MM.1S (cell line): ENCODE data around the gene C17orf113.

Source experiments
- DNase-seq: peaks from one replicate; pipeline ENCODE4 v3.0.0-alpha.2; 2015
- H2AFZ ChIP-seq: fragments of 300-600 bp; sonication (generic); 2 replicates; pipeline ENCODE4 v1.6.0; 2016; ENCODE audit warnings: antibody characterized with exemption, low read length
- H3F3A ChIP-seq: fragments of 300-600 bp; sonication (generic); 2 replicates; pipeline ENCODE4 v1.6.1; 2016; ENCODE audit warnings: mild to moderate bottlenecking, antibody characterized with exemption, low read length, moderate library complexity, mixed read lengths; ENCODE audit not compliant: insufficient read depth
- H3K27ac ChIP-seq: fragments of 300-600 bp; sonication (generic); 2 replicates; pipeline ENCODE4 v1.5.1; 2016; ENCODE audit warnings: mild to moderate bottlenecking, low read length
- H3K27me3 ChIP-seq: fragments of 300-600 bp; sonication (generic); replicated peaks from 2 replicates; pipeline ENCODE4 v1.6.0; 2016; ENCODE audit warnings: low read length; ENCODE audit not compliant: insufficient read depth
- H3K36me3 ChIP-seq: fragments of 300-600 bp; sonication (generic); replicated peaks from 2 replicates; pipeline ENCODE4 v1.6.1; 2016; ENCODE audit warnings: mild to moderate bottlenecking, low read length, mixed read lengths; ENCODE audit not compliant: insufficient read depth
- H3K4me1 ChIP-seq: fragments of 300-600 bp; sonication (generic); 2 replicates; pipeline ENCODE4 v1.6.1; 2016; ENCODE audit warnings: low read length, mixed read lengths
- H3K4me2 ChIP-seq: fragments of 300-600 bp; sonication (generic); 2 replicates; pipeline ENCODE4 v1.6.0; 2016; ENCODE audit warnings: low read depth, low read length
- H3K4me3 ChIP-seq: fragments of 300-600 bp; sonication (generic); 2 replicates; pipeline ENCODE4 v1.5.1; 2016; ENCODE audit warnings: low read length, mixed read lengths
- H3K79me2 ChIP-seq: fragments of 300-600 bp; sonication (generic); 2 replicates; pipeline ENCODE4 v1.6.1; 2016; ENCODE audit warnings: mixed run types, low read length, mixed read lengths
- H3K9ac ChIP-seq: fragments of 300-600 bp; sonication (generic); 2 replicates; pipeline ENCODE4 v1.6.1; 2016; ENCODE audit warnings: low read length, mixed read lengths
- H3K9me2 ChIP-seq: fragments of 300-600 bp; sonication (generic); replicated peaks from 2 replicates; pipeline ENCODE4 v1.6.1; 2016; ENCODE audit warnings: mild to moderate bottlenecking, low read length, mixed read lengths; ENCODE audit not compliant: insufficient read depth
- H3K9me3 ChIP-seq: fragments of 300-600 bp; sonication (generic); replicated peaks from 2 replicates; pipeline ENCODE4 v1.6.1; 2016; ENCODE audit warnings: mild to moderate bottlenecking, low read length, mixed read lengths; ENCODE audit not compliant: insufficient read depth
- H4K20me1 ChIP-seq: fragments of 300-600 bp; sonication (generic); 2 replicates; pipeline ENCODE4 v1.6.1; 2016; ENCODE audit warnings: mild to moderate bottlenecking, low read length, moderate library complexity, mixed read lengths; ENCODE audit not compliant: insufficient read depth
- CTCF ChIP-seq: fragments of 300-600 bp; sonication (generic); IDR thresholded peaks from 2 replicates; pipeline ENCODE4 v1.5.1; 2016; ENCODE audit warnings: antibody characterized with exemption, low read length, mixed read lengths
- EZH2 ChIP-seq: fragments of 300-600 bp; sonication (generic); optimal IDR thresholded peaks from 2 replicates; pipeline ENCODE3; 2017; ENCODE audit warnings: low read depth, mild to moderate bottlenecking, antibody characterized with exemption, low read length, mixed read lengths
- EZH2phosphoT487 ChIP-seq: fragments of 300-600 bp; sonication (generic); IDR thresholded peaks from 2 replicates; pipeline ENCODE4 v1.6.1; 2018; ENCODE audit warnings: antibody characterized with exemption, low read length

The C17orf113 gene

GRCh38 chr17:42028791-42029127 lies 21.6 kb downstream of the C17orf113 start:
- TF ChIP-seq EZH2 = no peak
- no peak for TF ChIP-seq CTCF
- no peak for TF ChIP-seq EZH2phosphoT487
- Histone ChIP-seq H3F3A (peaks cover 15% of the 10 kb centered on the region), H3K9ac (no peak overlapping the region), H2AFZ (no peak overlapping the region), H3K4me3 (no peak overlapping the region), H3K36me3 (no peaks in the 10 kb centered on the region), H3K9me2 (no peaks in the 10 kb centered on the region), H3K27me3 (no peaks in the 10 kb centered on the region), H3K4me2 (no peak overlapping the region), H3K9me3 (no peaks in the 10 kb centered on the region), H3K79me2 (no peaks in the 10 kb centered on the region), H4K20me1 (no peaks in the 10 kb centered on the region), H3K27ac (no peak overlapping the region), H3K4me1 (peaks cover 21% of the 10 kb centered on the region)
- DNase-seq = no peak

GRCh38 chr17:42027961-42028790 lies 22.2 kb downstream of the C17orf113 start:
- no peak overlapping the region for H2AFZ ChIP-seq
- DNase-seq = no peak
- no peaks in the 10 kb centered on the region for H4K20me1 ChIP-seq
- no peak overlapping the region for H3K4me2 ChIP-seq
- peaks cover 15% of the 10 kb centered on the region for H3F3A ChIP-seq
- H3K36me3 ChIP-seq = no peaks in the 10 kb centered on the region
- H3K4me1 ChIP-seq = peaks cover 21% of the 10 kb centered on the region
- H3K27me3 ChIP-seq = no peaks in the 10 kb centered on the region
- H3K9me3 ChIP-seq = no peaks in the 10 kb centered on the region
- H3K9ac ChIP-seq = no peak overlapping the region
- no peaks in the 10 kb centered on the region for H3K79me2 ChIP-seq
- no peaks in the 10 kb centered on the region for H3K9me2 ChIP-seq
- TF ChIP-seq CTCF = peak; percentile 14; the same call in 1 of the 2 replicates
- no peak for TF ChIP-seq EZH2phosphoT487
- no peak overlapping the region for H3K27ac ChIP-seq
- H3K4me3 ChIP-seq = no peak overlapping the region

DNA sequence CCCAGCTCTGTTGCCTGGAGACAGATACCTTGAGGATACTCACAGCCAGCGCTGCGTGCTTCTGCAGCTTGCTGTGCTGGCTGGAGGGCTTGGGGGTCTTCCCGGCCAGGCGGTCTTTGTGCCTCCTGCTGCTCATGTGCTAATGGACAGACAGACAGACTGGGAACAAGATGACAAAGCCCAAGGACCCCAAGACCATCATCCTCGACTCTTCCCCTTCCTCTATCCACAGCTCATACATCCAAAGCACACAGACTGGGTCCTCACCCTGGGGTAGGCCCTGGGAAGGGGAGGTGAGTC lies 22.9 kb downstream of the C17orf113 start:
- H3K79me2 ChIP-seq = 0 out of 2 replicates have a peak, but pooled peaks cover 2% of the 10 kb centered on the region
- H3F3A ChIP-seq = peaks cover 15% of the 10 kb centered on the region
- no peak overlapping the region for H2AFZ ChIP-seq
- H3K27me3 ChIP-seq = no peaks in the 10 kb centered on the region
- H3K9ac ChIP-seq = no peak overlapping the region
- no peaks in the 10 kb centered on the region for H3K36me3 ChIP-seq
- TF ChIP-seq CTCF (no peak), EZH2phosphoT487 (no peak), EZH2 (no peak)
- no peak overlapping the region for H3K4me3 ChIP-seq
- no peak for DNase-seq
- no peak overlapping the region for H3K4me2 ChIP-seq
- no peaks in the 10 kb centered on the region for H4K20me1 ChIP-seq
- no peak overlapping the region for H3K27ac ChIP-seq
- H3K9me2 ChIP-seq = no peaks in the 10 kb centered on the region
- no peaks in the 10 kb centered on the region for H3K9me3 ChIP-seq
- peaks cover 21% of the 10 kb centered on the region for H3K4me1 ChIP-seq
